Measurements from ENCODE around the gene EXOSC5.

DNA sequence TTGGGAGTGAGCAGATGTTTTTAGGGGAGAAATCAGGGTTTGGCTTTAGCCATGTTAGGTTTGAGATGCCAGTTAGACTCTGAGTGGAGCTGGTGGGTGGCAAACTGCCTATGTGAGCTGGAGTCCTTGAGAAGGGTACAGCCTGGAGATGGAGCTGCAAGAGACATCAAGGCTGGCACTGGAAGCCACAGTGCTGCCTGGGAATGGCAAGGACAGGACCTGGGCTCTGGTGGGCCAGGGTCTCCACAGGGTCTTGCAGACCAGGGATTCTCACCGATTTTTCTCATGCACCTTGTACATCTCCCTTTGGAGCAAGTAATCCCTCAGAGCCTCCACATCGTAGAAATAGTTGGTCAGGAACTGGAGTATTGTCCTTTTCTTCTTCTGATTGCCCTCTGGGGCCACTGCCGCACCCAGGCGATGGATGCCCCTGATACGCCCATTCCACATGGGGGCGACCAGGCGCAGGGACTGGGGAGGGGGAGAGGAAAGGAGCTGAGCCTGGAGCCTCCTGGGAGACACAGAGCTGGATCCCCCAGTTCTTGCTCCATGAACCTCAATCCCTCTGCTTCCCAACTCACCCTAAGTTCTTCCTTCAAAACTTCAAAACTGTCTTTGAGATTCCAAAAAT is 40.9 kb upstream of the EXOSC5 start:
- no peak for TF ChIP-seq EZH2 (IDR thresholded peaks at IDR 0.05; ENCODE audit: borderline replicate concordance, low read depth, low read length, poor library complexity, severe bottlenecking)
- TF ChIP-seq, protein P1, sequence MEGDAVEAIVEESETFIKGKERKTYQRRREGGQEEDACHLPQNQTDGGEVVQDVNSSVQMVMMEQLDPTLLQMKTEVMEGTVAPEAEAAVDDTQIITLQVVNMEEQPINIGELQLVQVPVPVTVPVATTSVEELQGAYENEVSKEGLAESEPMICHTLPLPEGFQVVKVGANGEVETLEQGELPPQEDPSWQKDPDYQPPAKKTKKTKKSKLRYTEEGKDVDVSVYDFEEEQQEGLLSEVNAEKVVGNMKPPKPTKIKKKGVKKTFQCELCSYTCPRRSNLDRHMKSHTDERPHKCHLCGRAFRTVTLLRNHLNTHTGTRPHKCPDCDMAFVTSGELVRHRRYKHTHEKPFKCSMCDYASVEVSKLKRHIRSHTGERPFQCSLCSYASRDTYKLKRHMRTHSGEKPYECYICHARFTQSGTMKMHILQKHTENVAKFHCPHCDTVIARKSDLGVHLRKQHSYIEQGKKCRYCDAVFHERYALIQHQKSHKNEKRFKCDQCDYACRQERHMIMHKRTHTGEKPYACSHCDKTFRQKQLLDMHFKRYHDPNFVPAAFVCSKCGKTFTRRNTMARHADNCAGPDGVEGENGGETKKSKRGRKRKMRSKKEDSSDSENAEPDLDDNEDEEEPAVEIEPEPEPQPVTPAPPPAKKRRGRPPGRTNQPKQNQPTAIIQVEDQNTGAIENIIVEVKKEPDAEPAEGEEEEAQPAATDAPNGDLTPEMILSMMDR (conservative IDR thresholded peaks at IDR 0.05; ENCODE audit: low read depth, low read length) = no peak
